Measurements from ENCODE around the gene DLX1.

- TF ChIP-seq CTCF (IDR thresholded peaks at IDR 0.05) (no peak), POLR2A (IDR thresholded peaks at IDR 0.05) (no peak)
Measured at GRCh38 chr2:172093416-172094293, 8.3 kb downstream of the DLX1 start.

Data from heart left ventricle (tissue), 13 donors.